IMR-90 (cell line): ENCODE measurements around the gene FAM83B. TPM values are rescaled to one million over a fixed set of nuclear protein-coding genes. Genes with fewer than 3 reads are reported as not detected.

ENCODE experiments used
- ATAC-seq: fragments of 200-7000 bp; cut with Tn5 transposase; 2 replicates; pipeline ENCODE4 v1.9.1; 2020; ENCODE audit warnings: low read depth, mild to moderate bottlenecking, moderate library complexity
- BruUV-seq: library from RNA; stranded (reverse); fragments of 400-500 nt; replicated peaks from 2 replicates; lab custom pipeline; 2021; lab: Mats Ljungman, UMichigan
- CTCF ChIA-PET: fragments of 300-600 bp; formaldehyde crosslinking; extraction: SDS; loops from one replicate; lab custom pipeline; 2021; ENCODE audit warnings: antibody characterized with exemption; lab: Yijun Ruan, JAX
- POLR2A ChIA-PET: fragments of 300-600 bp; sonication (Branson Sonifier 250); formaldehyde crosslinking; loops from one replicate; lab custom pipeline; 2022; ENCODE audit warnings: antibody characterized with exemption; ENCODE audit not compliant: unreplicated experiment; lab: Charles Lee
- DNase-seq: peaks from one replicate; pipeline ENCODE4 v3.0.0; 2013
- H2AFZ ChIP-seq: replicated peaks from 2 replicates; pipeline ENCODE3; 2013; ENCODE audit warnings: low read length, mild to moderate bottlenecking; ENCODE audit not compliant: poor library complexity
- H2AK5ac ChIP-seq: 2 replicates; pipeline ENCODE4 v1.6.1; 2013; ENCODE audit warnings: low read depth, low read length, inconsistent platforms
- H2AK9ac ChIP-seq: replicated peaks from 2 replicates; pipeline ENCODE3; 2013; ENCODE audit warnings: mild to moderate bottlenecking, low read depth, low read length, moderate library complexity; ENCODE audit not compliant: poor library complexity
- H2BK120ac ChIP-seq: 2 replicates; pipeline ENCODE4 v1.6.1; 2013; ENCODE audit warnings: low read depth, low read length, inconsistent platforms
- H2BK15ac ChIP-seq: 3 replicates; pipeline ENCODE4 v1.6.1; 2013; ENCODE audit warnings: low read depth, low read length, inconsistent platforms
- H2BK20ac ChIP-seq: 2 replicates; pipeline ENCODE4 v1.6.1; 2013; ENCODE audit warnings: low read depth, mild to moderate bottlenecking, inconsistent platforms, low read length, moderate library complexity
- H2BK5ac ChIP-seq: 2 replicates; pipeline ENCODE4 v1.6.1; 2013; ENCODE audit warnings: mild to moderate bottlenecking, low read depth, low read length, inconsistent platforms; ENCODE audit not compliant: poor library complexity, severe bottlenecking
- H3K14ac ChIP-seq: replicated peaks from 2 replicates; pipeline ENCODE4 v1.6.1; 2013; ENCODE audit warnings: low read depth, low read length, inconsistent platforms
- H3K18ac ChIP-seq: 2 replicates; pipeline ENCODE4 v1.6.1; 2013; ENCODE audit warnings: low read depth, low read length, control low read depth
- H3K23ac ChIP-seq: 2 replicates; pipeline ENCODE4 v1.6.1; 2013; ENCODE audit warnings: low read depth, low read length, inconsistent platforms
- H3K27ac ChIP-seq: 2 replicates; pipeline ENCODE4 v1.5.1; 2013; ENCODE audit warnings: mild to moderate bottlenecking, control low read depth, low read length; ENCODE audit not compliant: insufficient read depth
- H3K27me3 ChIP-seq: 2 replicates; pipeline ENCODE4 v1.6.1; 2013; ENCODE audit warnings: low read length; ENCODE audit not compliant: control insufficient read depth, insufficient read depth
- H3K36me3 ChIP-seq: 2 replicates; pipeline ENCODE4 v1.6.1; 2013; ENCODE audit warnings: low read length, mixed read lengths; ENCODE audit not compliant: control insufficient read depth, insufficient read depth
- H3K4ac ChIP-seq: 2 replicates; pipeline ENCODE4 v1.6.1; 2013; ENCODE audit warnings: low read depth, low read length, inconsistent platforms
- H3K4me1 ChIP-seq: 2 replicates; pipeline ENCODE4 v1.6.1; 2013; ENCODE audit warnings: low read length, mixed read lengths; ENCODE audit not compliant: control insufficient read depth, insufficient read depth
- H3K4me2 ChIP-seq: 2 replicates; pipeline ENCODE4 v1.6.1; 2013; ENCODE audit warnings: low read depth, mild to moderate bottlenecking, control low read depth, low read length, moderate library complexity
- H3K4me3 ChIP-seq: 2 replicates; pipeline ENCODE4 v1.5.1; 2013; ENCODE audit warnings: low read depth, mild to moderate bottlenecking, control low read depth, low read length, moderate library complexity; ENCODE audit not compliant: insufficient read depth
- H3K56ac ChIP-seq: 2 replicates; pipeline ENCODE4 v1.6.1; 2013; ENCODE audit warnings: low read length, inconsistent platforms; ENCODE audit not compliant: insufficient read depth; ENCODE audit errors: extremely low read depth
- H3K79me1 ChIP-seq, 2 experiments: 2 replicates each; pipeline ENCODE4 v1.6.1; 2013; ENCODE audit warnings: low read length in 2 of 2, inconsistent platforms in 1 of 2, low read depth in 1 of 2
- H3K9ac ChIP-seq: 2 replicates; pipeline ENCODE4 v1.6.1; 2013; ENCODE audit warnings: low read depth, low read length, control low read depth
- H3K9me1 ChIP-seq: 2 replicates; pipeline ENCODE4 v1.6.1; 2013; ENCODE audit warnings: low read length, inconsistent platforms; ENCODE audit not compliant: insufficient read depth
- H3K9me3 ChIP-seq: 2 replicates; pipeline ENCODE4 v1.6.1; 2013; ENCODE audit warnings: low read length; ENCODE audit not compliant: control insufficient read depth, insufficient read depth
- H4K20me1 ChIP-seq: 2 replicates; pipeline ENCODE4 v1.6.1; 2013; ENCODE audit warnings: low read length, inconsistent platforms; ENCODE audit not compliant: insufficient read depth
- H4K5ac ChIP-seq: 2 replicates; pipeline ENCODE4 v1.6.1; 2013; ENCODE audit warnings: mild to moderate bottlenecking, low read depth, low read length, control low read depth
- H4K8ac ChIP-seq, 2 experiments: 2 replicates each; pipeline ENCODE4 v1.6.1; 2013; ENCODE audit warnings: low read depth in 2 of 2, low read length in 2 of 2, control low read depth in 1 of 2, inconsistent platforms in 1 of 2
- H4K91ac ChIP-seq: 2 replicates; pipeline ENCODE4 v1.6.1; 2013; ENCODE audit warnings: low read depth, low read length, inconsistent platforms; ENCODE audit not compliant: insufficient read depth
- CHD1 ChIP-seq: IDR thresholded peaks from 2 replicates; pipeline ENCODE4 v1.6.1; 2012; ENCODE audit warnings: low read depth, low read length, improper control_type of control experiment
- POLR2A ChIP-seq: IDR thresholded peaks from 2 replicates; pipeline ENCODE4 v1.6.1; 2012; ENCODE audit warnings: mild to moderate bottlenecking, low read depth, low read length
- RCOR1 ChIP-seq: IDR thresholded peaks from 2 replicates; pipeline ENCODE4 v1.6.1; 2012; ENCODE audit warnings: mild to moderate bottlenecking, low read length, improper control_type of control experiment; ENCODE audit not compliant: insufficient replicate concordance
- WGBS, 2 experiments: methylation state at CpG; one replicate each; pipeline versions ENCODE4 v1.1.5 to v1.1.7; 2013; ENCODE audit warnings: missing lambda C conversion rate in 2 of 2; ENCODE audit not compliant: insufficient read length in 1 of 2; ENCODE audit errors: extremely low coverage in 2 of 2; 5-methylcytosine and 5-hydroxymethylcytosine counted together
- dilution Hi-C: fragments of 300-500 bp; cut with HindIII; formaldehyde crosslinking; loops from one replicate; pipeline ENCODE4 v1.14.3; 2018; ENCODE audit warnings: low sequenced_read_pairs; ENCODE audit not compliant: unreplicated experiment
- in situ Hi-C: fragments of 300-500 bp; cut with MboI; formaldehyde crosslinking; loops from 3 replicates; pipeline ENCODE4 v1.14.3; 2019; ENCODE audit warnings: low sequenced_read_pairs, inconsistent platforms, mixed read lengths
- intact Hi-C: fragments of 100-400 bp; cut with micrococcal nuclease; formaldehyde crosslinking; loops from 2 replicates; pipeline ENCODE4 v1.10.0; 2022
- polyA plus RNA-seq, 3 experiments: library from polyadenylated mRNA; depleted of rRNA; stranded (reverse); fragments of >200 nt; gene quantifications; 2 replicates each; pipeline ENCODE4 v1.2.3, GENCODE V29; 2012; ENCODE audit warnings: low replicate concordance in 1 of 3
- total RNA-seq: library from RNA; depleted of rRNA; stranded (reverse); fragments of >200 nt; gene quantifications from 2 replicates; pipeline ENCODE4 v1.2.3, GENCODE V29; 2012

The FAM83B gene
- total and polyA plus RNA-seq, 2 of the 4 experiments (the other 2 are of a cell fraction) = 0.02 to 0.18 TPM

GRCh38 chr6:54910431-54910884 is 63.9 kb downstream of the FAM83B start:
- DNase-seq (peak; percentile 8), ATAC-seq (peak; percentile 29)
- Histone ChIP-seq H3K56ac (no peak overlapping the region), H4K20me1 (no peaks in the 10 kb centered on the region), H3K9me3 (no peaks in the 10 kb centered on the region), H3K27me3 (no peaks in the 10 kb centered on the region), H3K4me3 (no peak overlapping the region), H3K23ac (no peak overlapping the region), H3K14ac (no peak overlapping the region), H3K79me1 (no peaks in the 10 kb centered on the region), H4K91ac (0 out of 2 replicates have a peak overlapping the region, but pooled peaks have one; percentile 16), H2AFZ (peak overlapping the region; percentile 28), H2BK15ac (no peak overlapping the region), H3K18ac (peak overlapping the region; percentile 47; the same call in 1 of the 2 replicates), H4K5ac (peak overlapping the region; percentile 12; the same call in 1 of the 2 replicates), H3K9me1 (no peaks in the 10 kb centered on the region), H2AK9ac (no peak overlapping the region), H2AK5ac (peak overlapping the region; percentile 69; the same call in 1 of the 2 replicates), H2BK5ac (no peak overlapping the region), H3K36me3 (no peaks in the 10 kb centered on the region), H3K4me2 (peak overlapping the region; percentile 42), H4K8ac (peak overlapping the region in 1 of 2 experiments; percentile 17; a peak in 1 of 4 replicates), H3K9ac (no peak overlapping the region), H3K27ac (no peak overlapping the region), H3K4me1 (peaks cover 4% of the 10 kb centered on the region), H2BK20ac (0 out of 2 replicates have a peak overlapping the region, but pooled peaks have one; percentile 28), H2BK120ac (no peak overlapping the region), H3K4ac (peak overlapping the region; percentile 30; the same call in 1 of the 2 replicates)
- ChIA-PET POLR2A (no interaction called here), CTCF (no interaction called here)
- in situ Hi-C loops = no loop called here
- WGBS, 2 experiments = 80% methylated on average over 1 of the region's 6 CpGs; no CpG with 5 or more reads in 1 of the 2 experiments
- BruUV-seq = no TSS peak
- dilution Hi-C loops = no loop called here
- intact Hi-C loops = no loop called here
- no peak for TF ChIP-seq RCOR1
- TF ChIP-seq POLR2A = no peak
- TF ChIP-seq CHD1 = no peak
